ENCODE data around the gene VWA3B. TPM values are rescaled to one million over a fixed set of nuclear protein-coding genes. Genes with fewer than 3 reads are reported as not detected.

The VWA3B gene
- total RNA-seq, 2 experiments from 2014 or later = not detected

DNA sequence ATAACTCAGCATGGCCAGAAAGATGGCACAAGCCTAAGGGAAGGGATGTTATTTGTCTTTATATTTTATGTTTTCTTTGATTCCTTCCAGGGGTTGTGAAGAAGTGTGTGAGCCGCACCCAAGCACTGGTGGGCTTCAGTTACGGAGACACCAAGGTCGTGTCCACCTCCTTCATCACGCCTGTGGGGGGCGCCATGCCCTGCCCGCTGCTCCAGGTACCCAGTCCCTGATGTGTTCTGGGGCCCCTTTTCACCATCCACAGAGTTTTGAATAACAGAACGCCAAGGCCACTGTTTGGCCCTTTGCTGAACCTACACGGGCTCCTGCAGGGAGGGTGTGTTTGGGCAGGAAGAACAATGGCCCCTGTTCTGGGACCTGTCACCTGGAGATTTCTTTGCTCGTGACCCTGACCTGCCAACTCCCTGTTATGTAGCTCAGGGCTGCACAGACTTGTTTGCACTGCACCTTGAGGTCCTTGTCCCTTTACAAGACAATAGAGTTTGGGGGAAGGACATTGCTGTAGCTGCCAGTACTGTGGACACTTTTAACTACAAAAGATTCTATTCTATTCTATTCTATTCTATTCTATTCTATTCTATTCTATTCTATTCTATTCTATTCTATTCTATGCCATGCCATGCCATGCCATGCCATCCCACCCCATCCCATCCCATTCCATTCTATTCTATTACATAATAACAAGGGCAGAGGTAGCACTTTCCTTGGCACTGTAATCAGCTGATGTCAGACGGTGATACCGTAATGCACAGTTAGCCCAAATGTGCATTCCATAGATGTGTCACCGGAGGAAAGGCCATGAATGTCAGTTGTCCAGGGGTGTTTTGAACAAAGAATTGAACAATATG is 211.1 kb downstream of the VWA3B start:
- H3K4me2 ChIP-seq (ENCODE audit: low read length) = no peak overlapping the region
- ChIA-PET POLR2A (no interaction called here), CTCF (ENCODE audit: unreplicated experiment) (no interaction called here)
- no peak overlapping the region for H2AFZ ChIP-seq (ENCODE audit: low read length)
- H4K20me1 ChIP-seq (ENCODE audit: insufficient read depth, low read length) = no peaks in the 10 kb centered on the region
- BruUV-seq (replicated peaks) = no TSS peak
- no peaks in the 10 kb centered on the region for H3K79me2 ChIP-seq (ENCODE audit: insufficient read depth, low read depth, low read length)
- no peak for DNase-seq (ENCODE audit: low spot score)
- TF ChIP-seq CTCF (conservative IDR thresholded peaks at IDR 0.05; ENCODE audit: low read length) (peak; percentile 47), EZH2phosphoT487 (IDR thresholded peaks at IDR 0.05; ENCODE audit: borderline replicate concordance, low read depth, low read length) (no peak)
- H3K36me3 ChIP-seq (ENCODE audit: insufficient read depth, low read length) = no peaks in the 10 kb centered on the region
- H3K4me3 ChIP-seq (ENCODE audit: low read depth, low read length, poor library complexity, severe bottlenecking) = no peak overlapping the region
- H3K9me3 ChIP-seq (ENCODE audit: low read length) = no peaks in the 10 kb centered on the region
- no peaks in the 10 kb centered on the region for H3K4me1 ChIP-seq (ENCODE audit: insufficient read depth, low read length, poor library complexity, severe bottlenecking)
- H3K27ac ChIP-seq (ENCODE audit: low read depth, low read length, poor library complexity, severe bottlenecking) = no peak overlapping the region
- intact Hi-C loops (cut with micrococcal nuclease; ENCODE audit: unreplicated experiment) = no loop called here
- no peaks in the 10 kb centered on the region for H3K9me2 ChIP-seq (ENCODE audit: insufficient read depth, low read length)

DNA sequence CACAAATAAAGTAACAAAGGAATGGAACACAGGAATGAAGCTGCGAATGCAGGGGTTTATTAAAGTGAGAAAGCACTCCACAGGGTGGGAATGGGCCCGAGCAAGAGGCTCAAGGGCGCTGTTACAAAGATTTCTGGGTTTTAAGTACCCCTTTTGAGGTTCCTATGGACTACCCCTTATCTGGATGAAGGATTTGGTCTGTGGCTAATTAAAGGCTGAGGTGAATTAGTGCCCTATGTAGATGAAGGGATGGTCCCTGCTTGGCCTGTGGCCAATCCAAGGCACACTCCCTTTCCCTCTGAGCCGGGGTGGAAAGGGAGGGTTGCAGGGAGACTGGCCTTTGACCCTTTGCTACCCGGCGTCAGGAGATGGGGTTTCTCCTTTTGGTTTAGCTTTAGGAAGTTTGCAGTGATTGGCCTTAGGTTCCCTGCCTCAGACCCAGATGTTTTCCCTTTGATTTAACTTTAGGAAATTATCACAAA is 211.8 kb downstream of the VWA3B start:
- intact Hi-C loops (cut with micrococcal nuclease; ENCODE audit: unreplicated experiment) = no loop called here

More for the DNA sequence above, 211.8 kb downstream of the VWA3B start:
- no peak for DNase-seq (ENCODE audit: low spot score)
- Histone ChIP-seq H3K4me2 (ENCODE audit: low read length) (no peak overlapping the region), H3K27ac (ENCODE audit: low read depth, low read length, poor library complexity, severe bottlenecking) (no peak overlapping the region), H3K4me3 (ENCODE audit: low read depth, low read length, poor library complexity, severe bottlenecking) (no peak overlapping the region), H3K9me2 (ENCODE audit: insufficient read depth, low read length) (no peaks in the 10 kb centered on the region), H3K36me3 (ENCODE audit: insufficient read depth, low read length) (no peaks in the 10 kb centered on the region), H3K79me2 (ENCODE audit: insufficient read depth, low read depth, low read length) (no peaks in the 10 kb centered on the region), H2AFZ (ENCODE audit: low read length) (no peak overlapping the region), H3K9me3 (ENCODE audit: low read length) (no peaks in the 10 kb centered on the region), H3K4me1 (ENCODE audit: insufficient read depth, low read length, poor library complexity, severe bottlenecking) (no peaks in the 10 kb centered on the region), H4K20me1 (ENCODE audit: insufficient read depth, low read length) (no peaks in the 10 kb centered on the region)
- BruUV-seq (replicated peaks) = no TSS peak
- no peak for TF ChIP-seq EZH2phosphoT487 (IDR thresholded peaks at IDR 0.05; ENCODE audit: borderline replicate concordance, low read depth, low read length)
- no peak for TF ChIP-seq CTCF (conservative IDR thresholded peaks at IDR 0.05; ENCODE audit: low read length)
- CTCF ChIA-PET (ENCODE audit: unreplicated experiment) = no interaction called here
- POLR2A ChIA-PET = no interaction called here
